HCT116 (cell line): ENCODE data around the gene POLR3GL.

Experiments used
- EZH2 ChIP-seq: fragments of 200-600 bp; sonication (generic); IDR thresholded peaks from 2 replicates; pipeline ENCODE4 v1.6.1; 2017; ENCODE audit warnings: antibody characterized with exemption, mixed run types
- MAX ChIP-seq: IDR thresholded peaks from 2 replicates; pipeline ENCODE4 v1.6.1; 2012
- POLR2AphosphoS5 ChIP-seq: IDR thresholded peaks from 2 replicates; pipeline ENCODE4 v1.6.1; 2011; ENCODE audit warnings: mild to moderate bottlenecking, low read depth, low read length, moderate library complexity
- RAD21 ChIP-seq: IDR thresholded peaks from 2 replicates; pipeline ENCODE4 v1.6.1; 2012; ENCODE audit warnings: low read depth, mild to moderate bottlenecking
- TF ChIP-seq, protein P1 (sequence below), 3 experiments: fragments of 200-600 bp in 1 of 3; sonication (generic) in 1 of 3; IDR thresholded peaks in 2 of 3; conservative IDR thresholded peaks in 1 of 3; 2 replicates each; pipeline ENCODE4 v1.5.1; 2012 to 2017; ENCODE audit warnings: low read depth in 2 of 3, low read length in 2 of 3, antibody characterized with exemption in 1 of 3, borderline replicate concordance in 1 of 3, control low read depth in 1 of 3, mild to moderate bottlenecking in 1 of 3, mixed read lengths in 1 of 3, mixed run types in 1 of 3, moderate library complexity in 1 of 3; ENCODE audit not compliant: insufficient read depth in 1 of 3

DNA sequence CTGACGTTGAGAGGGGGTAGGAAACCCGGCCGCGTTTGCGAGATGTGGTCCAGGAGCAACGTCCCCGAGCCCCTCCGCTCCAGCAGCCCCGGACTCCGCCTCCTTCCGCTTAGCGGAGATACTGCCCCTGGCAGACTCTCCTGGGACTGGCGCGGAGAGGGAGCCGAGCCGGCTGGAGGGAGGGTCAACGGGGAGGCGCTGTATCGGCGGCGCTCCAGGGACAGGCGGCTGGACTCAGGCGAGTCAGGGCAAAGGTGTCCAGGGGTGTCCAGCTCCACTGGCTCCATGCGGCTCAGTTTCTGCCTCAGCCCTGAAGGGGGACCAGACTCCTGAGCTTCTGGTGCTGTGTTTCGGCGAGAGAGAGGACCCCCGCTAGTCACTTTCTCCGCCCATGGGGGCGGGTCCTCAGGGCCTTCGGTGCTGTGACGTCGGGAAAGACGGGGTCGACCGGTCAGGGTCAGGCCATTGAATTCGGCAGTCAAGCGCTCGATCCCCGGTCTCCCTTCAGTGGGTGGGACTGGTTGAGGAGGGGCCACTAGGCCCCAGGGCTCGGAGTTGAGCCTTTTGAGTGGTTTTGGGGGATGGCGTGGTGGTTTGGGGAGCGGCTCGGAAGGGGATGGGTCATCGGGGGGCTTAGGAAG lies 3.9 kb upstream of the POLR3GL start:
- TF ChIP-seq, protein P1, sequence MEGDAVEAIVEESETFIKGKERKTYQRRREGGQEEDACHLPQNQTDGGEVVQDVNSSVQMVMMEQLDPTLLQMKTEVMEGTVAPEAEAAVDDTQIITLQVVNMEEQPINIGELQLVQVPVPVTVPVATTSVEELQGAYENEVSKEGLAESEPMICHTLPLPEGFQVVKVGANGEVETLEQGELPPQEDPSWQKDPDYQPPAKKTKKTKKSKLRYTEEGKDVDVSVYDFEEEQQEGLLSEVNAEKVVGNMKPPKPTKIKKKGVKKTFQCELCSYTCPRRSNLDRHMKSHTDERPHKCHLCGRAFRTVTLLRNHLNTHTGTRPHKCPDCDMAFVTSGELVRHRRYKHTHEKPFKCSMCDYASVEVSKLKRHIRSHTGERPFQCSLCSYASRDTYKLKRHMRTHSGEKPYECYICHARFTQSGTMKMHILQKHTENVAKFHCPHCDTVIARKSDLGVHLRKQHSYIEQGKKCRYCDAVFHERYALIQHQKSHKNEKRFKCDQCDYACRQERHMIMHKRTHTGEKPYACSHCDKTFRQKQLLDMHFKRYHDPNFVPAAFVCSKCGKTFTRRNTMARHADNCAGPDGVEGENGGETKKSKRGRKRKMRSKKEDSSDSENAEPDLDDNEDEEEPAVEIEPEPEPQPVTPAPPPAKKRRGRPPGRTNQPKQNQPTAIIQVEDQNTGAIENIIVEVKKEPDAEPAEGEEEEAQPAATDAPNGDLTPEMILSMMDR (IDR thresholded peaks at IDR 0.05 in 2 of 3, conservative IDR thresholded peaks at IDR 0.05 in 1 of 3; ENCODE audit: borderline replicate concordance in 1 of 3, insufficient read depth in 1 of 3, low read depth in 2 of 3, low read length in 2 of 3): no peak
- TF ChIP-seq POLR2AphosphoS5 (no peak), EZH2 (no peak), RAD21 (no peak), MAX (no peak)
